HepG2 (cell line): ENCODE results near the gene DPH1. TPM values are rescaled to one million over a fixed set of nuclear protein-coding genes. Genes with fewer than 3 reads are reported as not detected.

ENCODE experiments used
- ATAC-seq: fragments of 200-7000 bp; cut with Tn5 transposase; 3 replicates; pipeline ENCODE4 v1.9.1; 2020; ENCODE audit warnings: mild to moderate bottlenecking, moderate library complexity
- BruUV-seq: library from RNA; stranded (reverse); fragments of 400-500 nt; replicated peaks from 2 replicates; lab custom pipeline; 2021; lab: Mats Ljungman, UMichigan
- CTCF ChIA-PET: fragments of 300-600 bp; formaldehyde crosslinking; extraction: SDS; loops from one replicate; lab custom pipeline; 2021; ENCODE audit warnings: low total read pairs, inconsistent platforms, low intra/inter-chr PET ratio; lab: Yijun Ruan, JAX
- POLR2A ChIA-PET: fragments of 350-600 bp; sonication (Branson Sonifier 250); formaldehyde crosslinking; loops from one replicate; lab custom pipeline; 2020; ENCODE audit warnings: antibody characterized with exemption, inconsistent platforms; lab: Yijun Ruan, JAX
- DNase-seq: peaks from one replicate; pipeline ENCODE4 v3.0.0-alpha.2; 2015; ENCODE audit warnings: low spot score
- FAIRE-seq: peaks from 3 replicates; lab custom pipeline; 2011; peaks lifted over from hg19 to GRCh38; lab: Jason Lieb, UNC
- H2AFZ ChIP-seq: one replicate; pipeline ENCODE4 v1.6.1; 2011; ENCODE audit warnings: low read length, inconsistent platforms
- H3K27ac ChIP-seq: fragments of 300-600 bp; 3 replicates; pipeline ENCODE4 v1.8.0; 2011; ENCODE audit warnings: mixed run types, mild to moderate bottlenecking, mixed read lengths, low read length, inconsistent platforms; ENCODE audit not compliant: insufficient read depth; ENCODE audit errors: extremely low read length
- H3K27me3 ChIP-seq, 2 experiments: fragments of 200-600 bp in 1 of 2; 2 replicates in 1 of 2; 3 replicates in 1 of 2; pipeline versions ENCODE4 v1.6.0 to v1.8.0; 2011; ENCODE audit warnings: low read length in 2 of 2, mild to moderate bottlenecking in 2 of 2, moderate library complexity in 2 of 2, inconsistent platforms in 1 of 2; ENCODE audit not compliant: insufficient read depth in 2 of 2, control insufficient read depth in 1 of 2
- H3K36me3 ChIP-seq, 2 experiments: fragments of 200-600 bp in 1 of 2; replicated peaks in 1 of 2; 2 replicates in 1 of 2; 3 replicates in 1 of 2; pipeline versions ENCODE4 v1.5.1 to v1.8.0; 2011; ENCODE audit warnings: low read length in 2 of 2, inconsistent platforms in 1 of 2; ENCODE audit not compliant: insufficient read depth in 2 of 2, control insufficient read depth in 1 of 2
- H3K4me1 ChIP-seq: 2 replicates; pipeline ENCODE4 v1.5.1; 2012; ENCODE audit warnings: low read length, inconsistent platforms; ENCODE audit not compliant: insufficient read depth
- H3K4me2 ChIP-seq: 2 replicates; pipeline ENCODE4 v1.6.0; 2011; ENCODE audit warnings: low read depth, low read length, inconsistent platforms
- H3K4me3 ChIP-seq, 3 experiments: fragments of 200-600 bp in 1 of 3; sonication (generic), shearing (Covaris generic) in 1 of 3; replicated peaks in 1 of 3; 2 replicates each; pipeline ENCODE4 v1.5.1; 2011 to 2016; ENCODE audit warnings: low read length in 3 of 3, inconsistent platforms in 2 of 3, low read depth in 2 of 3, mild to moderate bottlenecking in 2 of 3, control low read depth in 1 of 3, mixed read lengths in 1 of 3; ENCODE audit not compliant: insufficient read depth in 1 of 3
- H3K79me2 ChIP-seq: one replicate; pipeline ENCODE4 v1.6.1; 2011; ENCODE audit warnings: low read length, inconsistent platforms; ENCODE audit not compliant: insufficient read depth
- H3K9ac ChIP-seq: 2 replicates; pipeline ENCODE4 v1.6.0; 2011; ENCODE audit warnings: mild to moderate bottlenecking, low read depth, low read length, inconsistent platforms; ENCODE audit not compliant: insufficient read depth
- H3K9me3 ChIP-seq: 2 replicates; pipeline ENCODE4 v1.5.1; 2012; ENCODE audit warnings: mild to moderate bottlenecking, low read length
- H4K20me1 ChIP-seq: 2 replicates; pipeline ENCODE4 v1.6.0; 2011; ENCODE audit warnings: inconsistent platforms, mild to moderate bottlenecking, low read length, moderate library complexity; ENCODE audit not compliant: insufficient read depth
- AGO2 ChIP-seq: fragments of 200-400 bp; formaldehyde crosslinking; optimal IDR thresholded peaks from 2 replicates; pipeline ENCODE3; 2017; ENCODE audit warnings: mild to moderate bottlenecking, low read depth, low read length, moderate library complexity
- SIX4 ChIP-seq: sonication (generic); formaldehyde crosslinking; IDR thresholded peaks from 2 replicates; pipeline ENCODE4 v1.4.0; 2020; ENCODE audit warnings: missing genetic modification reagents
- ZMAT3 ChIP-seq: sonication (generic); formaldehyde crosslinking; conservative IDR thresholded peaks from 2 replicates; pipeline ENCODE4 v1.7.0; 2021; ENCODE audit warnings: missing genetic modification reagents
- ZNF253 ChIP-seq: sonication (generic); formaldehyde crosslinking; IDR thresholded peaks from 2 replicates; pipeline ENCODE4 v1.8.0; 2022; ENCODE audit warnings: mild to moderate bottlenecking, missing genetic modification reagents, borderline replicate concordance
- ZNF292 ChIP-seq: sonication (generic); formaldehyde crosslinking; IDR thresholded peaks from 2 replicates; pipeline ENCODE4 v1.8.1; 2022; ENCODE audit warnings: mild to moderate bottlenecking, low read depth, missing genetic modification reagents, borderline replicate concordance
- WGBS: methylation state at CpG from one replicate; pipeline ENCODE4 v1.1.6; 2017; ENCODE audit warnings: low lambda C conversion rate; 5-methylcytosine and 5-hydroxymethylcytosine counted together
- in situ Hi-C: cut with HindIII; loops from 2 replicates; pipeline ENCODE4 v1.10.0; 2017; ENCODE audit warnings: low pct_unique_long_range_greater_than_20kb; ENCODE audit not compliant: extremely low pct_ligation_motif_present
- intact Hi-C: fragments of 100-400 bp; cut with micrococcal nuclease; formaldehyde crosslinking; loops from one replicate; pipeline ENCODE4 v1.10.0; 2022; ENCODE audit not compliant: unreplicated experiment
- polyA plus RNA-seq, 8 experiments: library from polyadenylated mRNA; depleted of rRNA in 3 of 8; stranded (reverse) in 7 of 8; unstranded in 1 of 8; fragments of >200 nt; fragmentation: Illumina TruSeq in 4 of 8; extraction: Trizol in 4 of 8; gene quantifications; 2 replicates each; pipeline versions ENCODE4 v1.2.1 to v1.2.3, GENCODE V29; 2011 to 2016; ENCODE audit warnings: low read depth in 4 of 8, missing spikeins in 1 of 8, mixed read lengths in 1 of 8; ENCODE audit not compliant: insufficient read depth in 1 of 8
- total RNA-seq, 5 experiments: library from RNA; depleted of rRNA; stranded (reverse); fragments of >200 nt; fragmentation: Illumina TruSeq; extraction: Trizol; gene quantifications; 2 replicates each; pipeline ENCODE4 v1.2.3, GENCODE V29; 2016; ENCODE audit warnings: low read depth in 1 of 5
- TF ChIP-seq, protein P1 (sequence below): sonication (generic); formaldehyde crosslinking; conservative IDR thresholded peaks from 2 replicates; pipeline ENCODE4 v1.4.0; 2020; ENCODE audit warnings: missing genetic modification reagents
- TF ChIP-seq, protein P2 (sequence below): sonication (generic); formaldehyde crosslinking; IDR thresholded peaks from 2 replicates; pipeline ENCODE4 v1.8.0; 2022; ENCODE audit warnings: mild to moderate bottlenecking, missing genetic modification reagents; ENCODE audit not compliant: insufficient replicate concordance
- TF ChIP-seq, protein P3 (sequence below): IDR thresholded peaks from 2 replicates; pipeline ENCODE4 v1.6.1; 2016; ENCODE audit warnings: missing compliant biosample characterization, missing genetic modification reagents, borderline replicate concordance
- TF ChIP-seq, protein P4 (sequence below): sonication (generic); formaldehyde crosslinking; IDR thresholded peaks from 2 replicates; pipeline ENCODE4 v1.4.0; 2020; ENCODE audit warnings: missing genetic modification reagents; ENCODE audit errors: not compliant biosample characterization
- TF ChIP-seq, protein P5 (sequence below): sonication (generic); formaldehyde crosslinking; IDR thresholded peaks from 2 replicates; pipeline ENCODE4 v1.4.0; 2020; ENCODE audit warnings: missing genetic modification reagents
- TF ChIP-seq, protein P6 (sequence below): IDR thresholded peaks from 2 replicates; pipeline ENCODE4 v1.6.1; 2016; ENCODE audit warnings: mild to moderate bottlenecking, missing biosample characterization, missing genetic modification reagents

DPH1 gene
- total and polyA plus RNA-seq, 2 of the 13 experiments (the other 11 are each of a cell fraction or from before 2014, with no cell fraction given): 25.3 to 42.8 TPM

DNA sequence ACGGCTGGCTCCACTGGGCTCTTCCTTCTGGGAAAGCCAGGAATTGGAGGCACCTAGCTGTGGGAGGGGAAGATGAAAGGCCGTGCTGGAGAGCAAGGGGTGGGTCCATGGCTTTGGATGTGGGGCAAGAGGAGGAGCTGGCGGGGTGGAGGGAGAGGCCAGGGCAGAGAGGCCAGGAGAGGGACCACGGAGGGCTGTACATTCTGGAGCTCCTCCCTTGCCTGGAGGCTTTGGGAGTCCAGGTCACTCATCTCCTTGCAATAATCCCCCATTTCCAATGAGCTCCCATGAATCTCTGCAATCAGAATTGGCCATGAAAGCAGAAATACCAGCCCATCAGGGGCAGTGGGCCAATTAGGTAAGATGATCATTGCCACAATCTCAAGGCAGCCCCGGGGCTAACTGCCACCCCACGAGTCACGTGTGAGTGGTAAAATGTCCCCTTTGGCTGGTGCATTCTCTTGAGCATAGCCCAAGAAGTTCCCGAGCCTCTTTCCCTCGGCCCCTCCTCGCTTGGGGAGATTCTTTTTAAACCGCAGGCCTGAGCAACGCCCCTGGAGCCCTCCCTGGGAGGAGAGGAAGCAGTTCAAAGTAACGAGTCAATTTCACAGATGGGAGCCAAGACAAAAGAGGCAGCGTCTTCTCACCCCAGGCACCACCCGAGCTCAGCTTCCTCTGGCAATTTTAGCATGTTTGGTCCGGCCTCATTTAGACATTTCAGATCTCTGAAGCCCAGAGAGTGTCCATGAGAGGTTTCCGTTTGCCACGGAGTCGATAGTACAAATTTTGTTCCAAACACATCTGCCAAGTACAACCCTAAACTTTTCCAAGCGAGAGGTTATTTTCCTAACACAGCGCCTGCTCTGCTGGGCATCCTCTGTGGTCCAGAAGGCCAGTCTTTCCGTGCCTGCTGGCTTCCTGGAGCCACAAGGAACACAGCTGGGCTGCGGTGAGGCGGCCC is 18.3 kb upstream of the DPH1 start:
- ATAC-seq (no peak; the same call in 2 of the 3 replicates), DNase-seq (no peak), FAIRE-seq (no peak)
- Histone ChIP-seq H4K20me1 (no peaks in the 10 kb centered on the region), H3K4me1 (no peaks in the 10 kb centered on the region), H2AFZ (no peak overlapping the region), H3K27ac (no peak overlapping the region), H3K36me3 (no peaks in the 10 kb centered on the region), H3K79me2 (no peaks in the 10 kb centered on the region), H3K4me3 (no peak overlapping the region), H3K4me2 (no peak overlapping the region), H3K9ac (no peak overlapping the region), H3K9me3 (no peaks in the 10 kb centered on the region), H3K27me3 (peaks cover 0 to under 1% of the 10 kb centered on the region in 2 experiments; a peak in 1 of 5 replicates)
- BruUV-seq: no TSS peak
- intact Hi-C loops (no loop called here), in situ Hi-C loops (no loop called here)
- ChIA-PET POLR2A (interaction anchor here (1.1 kb wide), 1 partner anchor 14 kb away, joined by 6 read pairs; no protein-coding TSS in a partner anchor), CTCF (no interaction called here)
- WGBS: 81% methylated on average over 23 of the region's 24 CpGs
- TF ChIP-seq, protein P1, sequence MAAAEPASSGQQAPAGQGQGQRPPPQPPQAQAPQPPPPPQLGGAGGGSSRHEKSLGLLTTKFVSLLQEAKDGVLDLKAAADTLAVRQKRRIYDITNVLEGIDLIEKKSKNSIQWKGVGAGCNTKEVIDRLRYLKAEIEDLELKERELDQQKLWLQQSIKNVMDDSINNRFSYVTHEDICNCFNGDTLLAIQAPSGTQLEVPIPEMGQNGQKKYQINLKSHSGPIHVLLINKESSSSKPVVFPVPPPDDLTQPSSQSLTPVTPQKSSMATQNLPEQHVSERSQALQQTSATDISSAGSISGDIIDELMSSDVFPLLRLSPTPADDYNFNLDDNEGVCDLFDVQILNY (CRISPR knock-in tag): no peak
- TF ChIP-seq, protein P2, sequence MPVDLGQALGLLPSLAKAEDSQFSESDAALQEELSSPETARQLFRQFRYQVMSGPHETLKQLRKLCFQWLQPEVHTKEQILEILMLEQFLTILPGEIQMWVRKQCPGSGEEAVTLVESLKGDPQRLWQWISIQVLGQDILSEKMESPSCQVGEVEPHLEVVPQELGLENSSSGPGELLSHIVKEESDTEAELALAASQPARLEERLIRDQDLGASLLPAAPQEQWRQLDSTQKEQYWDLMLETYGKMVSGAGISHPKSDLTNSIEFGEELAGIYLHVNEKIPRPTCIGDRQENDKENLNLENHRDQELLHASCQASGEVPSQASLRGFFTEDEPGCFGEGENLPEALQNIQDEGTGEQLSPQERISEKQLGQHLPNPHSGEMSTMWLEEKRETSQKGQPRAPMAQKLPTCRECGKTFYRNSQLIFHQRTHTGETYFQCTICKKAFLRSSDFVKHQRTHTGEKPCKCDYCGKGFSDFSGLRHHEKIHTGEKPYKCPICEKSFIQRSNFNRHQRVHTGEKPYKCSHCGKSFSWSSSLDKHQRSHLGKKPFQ (CRISPR knock-in tag): no peak
- TF ChIP-seq, protein P3, sequence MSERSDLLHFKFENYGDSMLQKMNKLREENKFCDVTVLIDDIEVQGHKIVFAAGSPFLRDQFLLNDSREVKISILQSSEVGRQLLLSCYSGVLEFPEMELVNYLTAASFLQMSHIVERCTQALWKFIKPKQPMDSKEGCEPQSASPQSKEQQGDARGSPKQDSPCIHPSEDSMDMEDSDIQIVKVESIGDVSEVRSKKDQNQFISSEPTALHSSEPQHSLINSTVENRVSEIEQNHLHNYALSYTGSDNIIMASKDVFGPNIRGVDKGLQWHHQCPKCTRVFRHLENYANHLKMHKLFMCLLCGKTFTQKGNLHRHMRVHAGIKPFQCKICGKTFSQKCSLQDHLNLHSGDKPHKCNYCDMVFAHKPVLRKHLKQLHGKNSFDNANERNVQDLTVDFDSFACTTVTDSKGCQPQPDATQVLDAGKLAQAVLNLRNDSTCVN (CRISPR knock-in tag): no peak
- TF ChIP-seq ZNF253 (CRISPR knock-in tag) (no peak), AGO2 (no peak), SIX4 (CRISPR knock-in tag) (no peak), ZMAT3 (CRISPR knock-in tag) (no peak), ZNF292 (CRISPR knock-in tag) (no peak)
- TF ChIP-seq, protein P4, sequence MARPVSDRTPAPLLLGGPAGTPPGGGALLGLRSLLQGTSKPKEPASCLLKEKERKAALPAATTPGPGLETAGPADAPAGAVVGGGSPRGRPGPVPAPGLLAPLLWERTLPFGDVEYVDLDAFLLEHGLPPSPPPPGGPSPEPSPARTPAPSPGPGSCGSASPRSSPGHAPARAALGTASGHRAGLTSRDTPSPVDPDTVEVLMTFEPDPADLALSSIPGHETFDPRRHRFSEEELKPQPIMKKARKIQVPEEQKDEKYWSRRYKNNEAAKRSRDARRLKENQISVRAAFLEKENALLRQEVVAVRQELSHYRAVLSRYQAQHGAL (CRISPR knock-in tag): no peak
- TF ChIP-seq, protein P5, sequence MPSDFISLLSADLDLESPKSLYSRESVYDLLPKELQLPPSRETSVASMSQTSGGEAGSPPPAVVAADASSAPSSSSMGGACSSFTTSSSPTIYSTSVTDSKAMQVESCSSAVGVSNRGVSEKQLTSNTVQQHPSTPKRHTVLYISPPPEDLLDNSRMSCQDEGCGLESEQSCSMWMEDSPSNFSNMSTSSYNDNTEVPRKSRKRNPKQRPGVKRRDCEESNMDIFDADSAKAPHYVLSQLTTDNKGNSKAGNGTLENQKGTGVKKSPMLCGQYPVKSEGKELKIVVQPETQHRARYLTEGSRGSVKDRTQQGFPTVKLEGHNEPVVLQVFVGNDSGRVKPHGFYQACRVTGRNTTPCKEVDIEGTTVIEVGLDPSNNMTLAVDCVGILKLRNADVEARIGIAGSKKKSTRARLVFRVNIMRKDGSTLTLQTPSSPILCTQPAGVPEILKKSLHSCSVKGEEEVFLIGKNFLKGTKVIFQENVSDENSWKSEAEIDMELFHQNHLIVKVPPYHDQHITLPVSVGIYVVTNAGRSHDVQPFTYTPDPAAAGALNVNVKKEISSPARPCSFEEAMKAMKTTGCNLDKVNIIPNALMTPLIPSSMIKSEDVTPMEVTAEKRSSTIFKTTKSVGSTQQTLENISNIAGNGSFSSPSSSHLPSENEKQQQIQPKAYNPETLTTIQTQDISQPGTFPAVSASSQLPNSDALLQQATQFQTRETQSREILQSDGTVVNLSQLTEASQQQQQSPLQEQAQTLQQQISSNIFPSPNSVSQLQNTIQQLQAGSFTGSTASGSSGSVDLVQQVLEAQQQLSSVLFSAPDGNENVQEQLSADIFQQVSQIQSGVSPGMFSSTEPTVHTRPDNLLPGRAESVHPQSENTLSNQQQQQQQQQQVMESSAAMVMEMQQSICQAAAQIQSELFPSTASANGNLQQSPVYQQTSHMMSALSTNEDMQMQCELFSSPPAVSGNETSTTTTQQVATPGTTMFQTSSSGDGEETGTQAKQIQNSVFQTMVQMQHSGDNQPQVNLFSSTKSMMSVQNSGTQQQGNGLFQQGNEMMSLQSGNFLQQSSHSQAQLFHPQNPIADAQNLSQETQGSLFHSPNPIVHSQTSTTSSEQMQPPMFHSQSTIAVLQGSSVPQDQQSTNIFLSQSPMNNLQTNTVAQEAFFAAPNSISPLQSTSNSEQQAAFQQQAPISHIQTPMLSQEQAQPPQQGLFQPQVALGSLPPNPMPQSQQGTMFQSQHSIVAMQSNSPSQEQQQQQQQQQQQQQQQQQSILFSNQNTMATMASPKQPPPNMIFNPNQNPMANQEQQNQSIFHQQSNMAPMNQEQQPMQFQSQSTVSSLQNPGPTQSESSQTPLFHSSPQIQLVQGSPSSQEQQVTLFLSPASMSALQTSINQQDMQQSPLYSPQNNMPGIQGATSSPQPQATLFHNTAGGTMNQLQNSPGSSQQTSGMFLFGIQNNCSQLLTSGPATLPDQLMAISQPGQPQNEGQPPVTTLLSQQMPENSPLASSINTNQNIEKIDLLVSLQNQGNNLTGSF (CRISPR knock-in tag): no peak
- TF ChIP-seq, protein P6, sequence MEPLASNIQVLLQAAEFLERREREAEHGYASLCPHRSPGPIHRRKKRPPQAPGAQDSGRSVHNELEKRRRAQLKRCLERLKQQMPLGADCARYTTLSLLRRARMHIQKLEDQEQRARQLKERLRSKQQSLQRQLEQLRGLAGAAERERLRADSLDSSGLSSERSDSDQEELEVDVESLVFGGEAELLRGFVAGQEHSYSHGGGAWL (CRISPR knock-in tag): no peak
